K562 (cell line): ENCODE data around the gene RPS10. TPM values are rescaled to one million over a fixed set of nuclear protein-coding genes. Genes with fewer than 3 reads are reported as not detected.
A peak's percentile ranks its signal among the peaks of the same experiment; 100 is the strongest.
"Not testable (repeated sequence)": the region's sequence is repeated elsewhere in the genome, so short reads cannot be mapped to it uniquely, and the experiment has no call there.

ENCODE experiments used
- ATAC-seq: fragments of 200-7000 bp; cut with Tn5 transposase; 3 replicates; pipeline ENCODE4 v1.9.1; 2020; ENCODE audit warnings: moderate library complexity
- BruUV-seq: library from RNA; stranded (reverse); fragments of 400-500 nt; replicated peaks from 2 replicates; lab custom pipeline; 2021; lab: Mats Ljungman, UMichigan
- CTCF ChIA-PET: fragments of 300-600 bp; formaldehyde crosslinking; extraction: SDS; loops from one replicate; lab custom pipeline; 2021; ENCODE audit warnings: low intra/inter-chr PET ratio; lab: Yijun Ruan, JAX
- POLR2A ChIA-PET: fragments of 300-600, 350-650 bp; sonication (Branson Sonifier 250); formaldehyde crosslinking; extraction: SDS; loops from one replicate; lab custom pipeline; 2021; ENCODE audit warnings: antibody characterized with exemption, inconsistent platforms; lab: Yijun Ruan, JAX
- DNase-seq, 4 experiments: peaks; one replicate each; pipeline versions ENCODE4 v3.0.0 to v3.0.0-alpha.2; 2011 to 2018; ENCODE audit warnings: low spot score in 3 of 4, mixed read lengths in 3 of 4; ENCODE audit errors: extremely low read depth in 1 of 4
- FAIRE-seq: peaks from 2 replicates; lab custom pipeline; 2011; peaks lifted over from hg19 to GRCh38; lab: Jason Lieb, UNC
- H2AFZ ChIP-seq: 2 replicates; pipeline ENCODE4 v1.6.0; 2011; ENCODE audit warnings: low read depth, low read length, control low read depth, inconsistent platforms
- H3K27ac ChIP-seq: fragments of 200-600 bp; 3 replicates; pipeline ENCODE4 v1.8.0; 2011; ENCODE audit warnings: low read depth, mild to moderate bottlenecking, control low read depth, inconsistent platforms, low read length, moderate library complexity, mixed read lengths; ENCODE audit errors: extremely low read depth
- H3K27me3 ChIP-seq, 2 experiments: fragments of 300-600 bp in 1 of 2; 2 replicates in 1 of 2; 3 replicates in 1 of 2; pipeline versions ENCODE4 v1.6.0 to v1.8.0; 2011; ENCODE audit warnings: inconsistent platforms in 2 of 2, low read length in 2 of 2, mild to moderate bottlenecking in 1 of 2, mixed read lengths in 1 of 2, moderate library complexity in 1 of 2; ENCODE audit not compliant: control insufficient read depth in 2 of 2, insufficient read depth in 2 of 2
- H3K36me3 ChIP-seq: fragments of 300-600 bp; 3 replicates; pipeline ENCODE4 v1.8.0; 2011; ENCODE audit warnings: mild to moderate bottlenecking, low read length, inconsistent platforms; ENCODE audit not compliant: control insufficient read depth, insufficient read depth
- H3K4me1 ChIP-seq, 2 experiments: fragments of 200-600 bp in 1 of 2; replicated peaks in 1 of 2; 2 replicates in 1 of 2; 3 replicates in 1 of 2; pipeline versions ENCODE4 v1.5.1 to v1.8.0; 2011; ENCODE audit warnings: inconsistent platforms in 2 of 2, low read length in 2 of 2, mild to moderate bottlenecking in 1 of 2, mixed read lengths in 1 of 2, moderate library complexity in 1 of 2; ENCODE audit not compliant: control insufficient read depth in 2 of 2, insufficient read depth in 2 of 2
- H3K4me2 ChIP-seq: 2 replicates; pipeline ENCODE4 v1.6.1; 2011; ENCODE audit warnings: low read length, control low read depth, inconsistent platforms, mixed read lengths; ENCODE audit not compliant: insufficient read depth
- H3K4me3 ChIP-seq: fragments of 200-600 bp; sonication (generic), shearing (Covaris generic); 2 replicates; pipeline ENCODE4 v1.5.1; 2016; ENCODE audit warnings: control low read depth, inconsistent platforms
- H3K79me2 ChIP-seq: fragments of 200-600 bp; 3 replicates; pipeline ENCODE4 v1.8.0; 2011; ENCODE audit warnings: low read length, inconsistent platforms; ENCODE audit not compliant: control insufficient read depth, insufficient read depth
- H3K9ac ChIP-seq, 2 experiments: 2 replicates each; pipeline versions ENCODE4 v1.6.0 to v1.6.1; 2011; ENCODE audit warnings: low read depth in 2 of 2, low read length in 2 of 2, control low read depth in 1 of 2, inconsistent platforms in 1 of 2, mild to moderate bottlenecking in 1 of 2, mixed read lengths in 1 of 2; ENCODE audit not compliant: insufficient read depth in 1 of 2
- H3K9me1 ChIP-seq: one replicate; pipeline ENCODE4 v1.6.0; 2011; ENCODE audit warnings: inconsistent platforms, mild to moderate bottlenecking, low read length, moderate library complexity; ENCODE audit not compliant: control insufficient read depth, insufficient read depth
- H3K9me3 ChIP-seq: replicated peaks from 2 replicates; pipeline ENCODE4 v1.5.1; 2011; ENCODE audit warnings: low read depth, low read length, inconsistent platforms; ENCODE audit not compliant: control insufficient read depth, insufficient read depth
- H4K20me1 ChIP-seq: replicated peaks from 2 replicates; pipeline ENCODE4 v1.6.1; 2011; ENCODE audit warnings: low read length, inconsistent platforms, mixed read lengths; ENCODE audit not compliant: control insufficient read depth, insufficient read depth
- ARID1B ChIP-seq: fragments of 450-650 bp; IDR thresholded peaks from 2 replicates; pipeline ENCODE4 v1.6.1; 2016; ENCODE audit warnings: antibody characterized with exemption, mild to moderate bottlenecking, inconsistent platforms
- BCOR ChIP-seq: fragments of 450-650 bp; IDR thresholded peaks from 2 replicates; pipeline ENCODE4 v1.6.1; 2016
- C11orf30 ChIP-seq: fragments of 450-650 bp; IDR thresholded peaks from 2 replicates; pipeline ENCODE4 v1.6.1; 2016; ENCODE audit warnings: low read depth, mild to moderate bottlenecking
- CBFA2T3 ChIP-seq: fragments of 450-650 bp; IDR thresholded peaks from 2 replicates; pipeline ENCODE4 v1.6.1; 2017
- KDM1A ChIP-seq, 2 experiments: fragments of 450-650 bp; IDR thresholded peaks; 2 replicates each; pipeline ENCODE4 v1.6.1; 2016; ENCODE audit warnings: mild to moderate bottlenecking in 2 of 2
- NFIC ChIP-seq: fragments of 450-650 bp; IDR thresholded peaks from 2 replicates; pipeline ENCODE4 v1.6.1; 2017; ENCODE audit warnings: mild to moderate bottlenecking, inconsistent platforms
- PRDM10 ChIP-seq: fragments of 450-650 bp; IDR thresholded peaks from 2 replicates; pipeline ENCODE4 v1.6.1; 2018; ENCODE audit not compliant: partially characterized antibody
- RCOR1 ChIP-seq, 2 experiments: IDR thresholded peaks; 2 replicates each; pipeline ENCODE4 v1.6.1; 2012; ENCODE audit warnings: low read depth in 2 of 2, low read length in 2 of 2, borderline replicate concordance in 1 of 2, improper control_type of control experiment in 1 of 2
- TRIM24 ChIP-seq, 2 experiments: fragments of 450-650 bp; IDR thresholded peaks; 2 replicates each; pipeline ENCODE4 v1.6.1; 2016
- TRIM28 ChIP-seq: fragments of 450-650 bp; IDR thresholded peaks from 2 replicates; pipeline ENCODE4 v1.6.1; 2017
- ZNF316 ChIP-seq: fragments of 450-650 bp; IDR thresholded peaks from 2 replicates; pipeline ENCODE4 v1.6.1; 2016
- ZNF384 ChIP-seq: IDR thresholded peaks from 2 replicates; pipeline ENCODE4 v1.6.1; 2012; ENCODE audit warnings: low read depth, low read length, improper control_type of control experiment
- WGBS: fragments of 100-300 bp; shearing (Covaris generic); methylation state at CpG from one replicate; pipeline ENCODE4 v1.1.6; 2016; ENCODE audit warnings: low coverage, mixed read lengths; ENCODE audit not compliant: insufficient coverage; ENCODE audit errors: missing lambda C conversion rate; 5-methylcytosine and 5-hydroxymethylcytosine counted together
- in situ Hi-C: fragments of 300-500 bp; cut with MboI; formaldehyde crosslinking; loops from 4 replicates; pipeline ENCODE4 v1.15.0; 2018; ENCODE audit warnings: inconsistent platforms, mixed read lengths
- intact Hi-C: fragments of 100-400 bp; cut with micrococcal nuclease; formaldehyde crosslinking; loops from 2 replicates; pipeline ENCODE4 v1.14.2; 2022
- polyA plus RNA-seq, 8 experiments: library from polyadenylated mRNA; depleted of rRNA in 4 of 8; stranded (reverse) in 5 of 8; unstranded in 3 of 8; fragments of >200 nt; fragmentation: Nextera tagmentation in 2 of 8; fragmentation: Illumina TruSeq in 1 of 8; extraction: Ambion mirVana in 2 of 8; extraction: Trizol in 1 of 8; gene quantifications; 2 replicates each; pipeline versions ENCODE4 v1.2.1 to v1.2.3, GENCODE V29; 2011 to 2014; ENCODE audit warnings: inconsistent platforms in 1 of 8, missing spikeins in 1 of 8
- total RNA-seq, 7 experiments: library from RNA; depleted of rRNA in 6 of 7; stranded (reverse); fragments of >200 nt in 6 of 7; fragmentation: Illumina TruSeq in 2 of 7; extraction: Trizol in 2 of 7; gene quantifications; 2 replicates each; pipeline versions ENCODE4 v1.2.1 to v1.2.3, GENCODE V29; 2011 to 2021; ENCODE audit warnings: low replicate concordance in 1 of 7

Gene RPS10
- total and polyA plus RNA-seq, 9 of the 15 experiments (the other 6 are each of a cell fraction or from before 2014, with no cell fraction given), result 2,680 to 5,251 (median 3,876) TPM

DNA sequence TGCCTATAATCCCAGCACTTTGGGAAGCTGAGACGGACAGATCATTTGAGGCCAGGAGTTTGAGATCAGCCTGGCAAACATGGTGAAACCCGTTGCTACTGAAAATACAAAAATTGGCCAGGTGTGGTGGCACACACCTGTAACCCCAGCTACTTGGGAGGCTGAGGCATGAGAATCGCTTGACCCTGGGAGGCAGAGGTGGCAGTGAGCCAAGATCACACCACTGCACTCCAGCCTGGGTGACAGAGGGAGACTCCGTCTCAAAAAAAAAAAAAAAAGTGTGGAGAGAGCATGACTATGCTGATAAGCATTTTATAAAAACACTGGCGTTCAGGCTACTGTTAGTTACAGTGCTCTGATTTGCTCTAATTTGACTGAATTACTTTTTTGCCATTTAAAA lies 48.3 kb downstream of the RPS10 start:
- Histone ChIP-seq H3K79me2 (peaks cover 97% of the 10 kb centered on the region), H4K20me1 (peaks cover 13% of the 10 kb centered on the region), H3K4me1 (peaks cover 3 to 12% of the 10 kb centered on the region in 2 experiments; a peak in 4 of 5 replicates), H3K36me3 (peaks cover 47% of the 10 kb centered on the region; the same call in 2 of the 3 replicates)
- H3K9me3 ChIP-seq, H3K4me2 ChIP-seq, intact Hi-C loops, H3K4me3 ChIP-seq, H3K9ac ChIP-seq, CTCF ChIA-PET, H3K27ac ChIP-seq, H3K27me3 ChIP-seq, DNase-seq, H3K9me1 ChIP-seq, FAIRE-seq, BruUV-seq, H2AFZ ChIP-seq, in situ Hi-C loops: not testable (repeated sequence)
- ATAC-seq, result peak; percentile 26; the same call in 1 of the 3 replicates
- 70% methylated on average over 5 of the region's 5 CpGs for WGBS
- POLR2A ChIA-PET, result interaction anchor here (1.4 kb wide), 1 partner anchor 9 kb away, joined by 3 read pairs; no protein-coding TSS in a partner anchor
- TF ChIP-seq KDM1A (IDR thresholded peaks at IDR 0.05), result peak in 1 of 2 experiments; percentile 40; a peak in 2 of 4 replicates
- peak; percentile 94 for TF ChIP-seq NFIC
- TF ChIP-seq ZNF384, result peak; percentile 70
- TF ChIP-seq TRIM28, result peak; percentile 63; the same call in 1 of the 2 replicates
- peak; percentile 74; the same call in 1 of the 2 replicates for TF ChIP-seq BCOR
- TF ChIP-seq RCOR1 (IDR thresholded peaks at IDR 0.05; ENCODE audit: borderline replicate concordance in 1 of 2, low read depth in 2 of 2, low read length in 2 of 2), result 0 out of 4 replicates have a peak, but pooled peaks of 1 of the 2 experiments have one; percentile 17
- 0 out of 2 replicates have a peak, but pooled peaks have one; percentile 33 for TF ChIP-seq C11orf30
- TF ChIP-seq TRIM24 (IDR thresholded peaks at IDR 0.05), result peak in 1 of 2 experiments; percentile 29; a peak in 1 of 4 replicates
- TF ChIP-seq ZNF316, result peak; percentile 63
- peak; percentile 82 for TF ChIP-seq PRDM10
- TF ChIP-seq ARID1B, result peak; percentile 16; the same call in 1 of the 2 replicates
- peak; percentile 19; the same call in 1 of the 2 replicates for TF ChIP-seq CBFA2T3
